GM12872 (cell line): ENCODE results near the gene RAPGEF3.

Experiments used
- TF ChIP-seq, protein P1 (sequence below): IDR thresholded peaks from 3 replicates; pipeline ENCODE4 v1.5.1; 2011; ENCODE audit warnings: low read depth, mild to moderate bottlenecking, low read length, moderate library complexity; ENCODE audit not compliant: insufficient read depth

The RAPGEF3 gene

DNA sequence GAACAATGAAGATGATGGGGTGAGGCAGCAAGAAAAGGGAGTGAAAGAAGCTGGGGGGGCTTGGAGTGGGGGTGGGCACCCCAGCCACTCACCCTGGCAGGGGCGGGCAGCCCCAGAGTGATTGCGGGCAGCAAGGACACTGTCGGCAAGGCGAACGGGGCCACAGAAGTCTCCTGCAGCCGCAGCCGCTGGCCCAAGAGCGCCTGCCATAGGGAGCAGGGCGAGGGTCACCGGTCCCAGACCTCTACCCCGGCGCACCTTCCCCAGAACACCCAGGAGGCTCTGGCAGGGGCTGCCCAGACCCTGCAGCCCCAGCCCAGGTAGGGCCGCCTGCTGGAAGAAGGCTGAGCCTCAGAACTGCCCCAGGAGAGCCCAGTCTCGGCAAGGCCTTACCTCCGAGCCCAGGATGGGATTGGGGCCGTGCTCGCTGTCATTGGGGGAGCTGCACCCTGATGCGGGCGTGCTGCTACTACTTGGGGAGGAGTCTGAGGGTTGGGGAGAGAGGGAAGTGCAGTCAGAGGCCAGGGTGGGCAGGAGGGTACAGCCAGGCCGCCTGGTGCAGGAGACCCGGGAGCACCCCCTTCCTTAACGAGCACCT, 37.2 kb upstream of the RAPGEF3 start:
- TF ChIP-seq, protein P1, sequence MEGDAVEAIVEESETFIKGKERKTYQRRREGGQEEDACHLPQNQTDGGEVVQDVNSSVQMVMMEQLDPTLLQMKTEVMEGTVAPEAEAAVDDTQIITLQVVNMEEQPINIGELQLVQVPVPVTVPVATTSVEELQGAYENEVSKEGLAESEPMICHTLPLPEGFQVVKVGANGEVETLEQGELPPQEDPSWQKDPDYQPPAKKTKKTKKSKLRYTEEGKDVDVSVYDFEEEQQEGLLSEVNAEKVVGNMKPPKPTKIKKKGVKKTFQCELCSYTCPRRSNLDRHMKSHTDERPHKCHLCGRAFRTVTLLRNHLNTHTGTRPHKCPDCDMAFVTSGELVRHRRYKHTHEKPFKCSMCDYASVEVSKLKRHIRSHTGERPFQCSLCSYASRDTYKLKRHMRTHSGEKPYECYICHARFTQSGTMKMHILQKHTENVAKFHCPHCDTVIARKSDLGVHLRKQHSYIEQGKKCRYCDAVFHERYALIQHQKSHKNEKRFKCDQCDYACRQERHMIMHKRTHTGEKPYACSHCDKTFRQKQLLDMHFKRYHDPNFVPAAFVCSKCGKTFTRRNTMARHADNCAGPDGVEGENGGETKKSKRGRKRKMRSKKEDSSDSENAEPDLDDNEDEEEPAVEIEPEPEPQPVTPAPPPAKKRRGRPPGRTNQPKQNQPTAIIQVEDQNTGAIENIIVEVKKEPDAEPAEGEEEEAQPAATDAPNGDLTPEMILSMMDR: no peak

DNA sequence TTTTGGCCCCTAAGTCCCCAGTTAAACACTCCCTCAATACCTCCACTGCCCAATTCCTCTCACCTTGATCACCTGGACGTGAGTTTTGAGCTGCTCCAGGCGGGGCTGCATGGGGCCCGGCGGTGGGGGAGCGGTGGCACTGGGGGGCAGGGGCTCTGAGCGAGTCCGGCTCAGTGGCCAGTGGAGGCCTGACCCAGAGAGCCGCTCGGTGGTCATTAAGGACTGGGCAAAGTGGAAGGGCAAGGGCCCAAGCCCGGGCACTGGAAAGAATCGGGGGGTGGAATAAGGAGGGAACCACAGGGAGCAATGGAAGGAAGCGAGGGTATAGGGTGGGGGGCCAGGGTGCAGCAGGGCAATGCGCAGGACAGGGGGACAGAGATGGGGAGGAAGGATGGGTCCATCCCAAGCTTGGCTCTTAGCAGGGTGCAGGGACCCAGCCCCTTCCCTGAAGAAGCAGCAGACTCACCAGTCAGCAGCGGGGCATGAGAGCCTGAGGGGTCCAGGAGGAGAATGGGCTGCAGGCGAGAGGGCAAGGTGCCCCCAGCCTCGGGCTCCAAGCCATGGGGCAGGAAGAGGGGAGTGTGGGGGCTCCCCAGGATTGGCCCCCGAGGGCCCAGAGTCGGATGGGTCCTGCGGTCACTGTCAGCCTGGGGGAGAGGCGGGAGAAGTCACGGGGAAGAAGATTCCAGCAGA, 36.6 kb upstream of the RAPGEF3 start:
- TF ChIP-seq, protein P1: no peak

DNA sequence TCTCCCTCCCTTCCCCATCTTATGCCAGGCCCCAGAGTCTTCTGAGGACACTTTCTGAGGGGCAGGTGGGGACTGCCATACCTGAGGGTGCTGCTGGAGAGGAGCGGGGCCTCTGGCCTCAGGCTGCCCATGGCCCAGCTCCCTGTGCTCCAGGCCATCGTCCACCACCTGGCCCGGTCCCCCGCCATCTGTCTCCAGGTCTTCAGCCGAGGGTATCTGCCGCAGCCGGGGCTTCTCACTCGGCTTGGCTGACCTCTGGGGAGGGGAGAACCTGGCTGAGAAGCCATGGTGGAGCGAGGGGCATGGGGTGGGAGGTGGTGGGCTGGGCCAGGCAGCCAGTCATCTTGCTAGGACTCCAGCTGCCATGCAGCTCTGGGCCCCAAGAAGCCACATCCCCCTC, 36.0 kb upstream of the RAPGEF3 start:
- TF ChIP-seq, protein P1: no peak

DNA sequence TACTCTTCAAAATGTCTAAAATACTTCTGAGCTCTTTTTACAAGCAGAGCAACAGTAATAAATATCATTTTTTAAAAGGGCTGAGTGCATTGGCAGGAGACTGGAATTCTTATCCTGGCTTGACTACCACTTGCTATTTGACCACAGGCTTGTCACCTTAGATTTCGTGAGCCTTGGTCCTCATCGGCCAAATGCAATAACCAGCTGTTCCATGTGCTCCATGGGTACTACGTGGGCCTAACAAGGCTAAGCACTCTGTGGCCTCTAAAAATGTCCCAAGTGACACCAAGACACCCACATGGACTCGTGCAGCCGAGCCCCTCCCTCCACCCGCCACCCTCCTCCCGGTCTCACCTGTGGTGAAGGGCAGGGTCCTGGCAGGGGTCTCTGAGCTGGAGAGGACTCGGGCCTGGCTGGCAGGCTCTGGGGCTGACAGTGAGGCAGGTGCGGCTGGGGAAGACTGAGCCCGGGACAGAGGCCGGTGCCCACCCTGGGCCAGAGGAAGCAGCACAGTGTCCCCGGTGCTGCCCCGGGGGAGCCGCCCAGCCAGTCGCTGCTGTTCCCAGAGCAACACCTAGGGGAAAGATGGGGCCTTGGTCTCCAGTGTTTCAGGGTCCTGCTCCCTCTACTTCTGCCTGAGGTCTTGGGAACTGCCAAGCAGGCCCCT, 34.5 kb upstream of the RAPGEF3 start:
- TF ChIP-seq, protein P1: no peak

DNA sequence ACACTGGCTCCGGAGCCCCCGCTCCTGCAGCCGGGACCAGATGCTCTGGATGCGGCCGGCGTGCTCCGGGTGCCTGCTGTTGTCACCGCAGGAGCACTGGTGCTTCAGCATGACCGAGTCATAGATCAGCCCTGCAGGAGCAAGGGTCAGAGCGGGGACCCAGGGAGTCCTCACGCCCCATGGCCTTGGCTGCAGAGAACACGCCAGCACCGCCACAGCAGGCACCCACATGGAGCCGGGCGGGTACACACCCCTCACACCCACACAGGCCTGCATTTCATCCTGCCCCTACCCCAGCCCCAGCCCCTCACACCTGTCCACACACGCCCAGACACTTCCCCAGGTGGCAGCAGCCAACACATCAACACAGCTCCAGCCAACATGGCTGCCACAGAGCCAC, 33.2 kb upstream of the RAPGEF3 start:
- TF ChIP-seq, protein P1: no peak

DNA sequence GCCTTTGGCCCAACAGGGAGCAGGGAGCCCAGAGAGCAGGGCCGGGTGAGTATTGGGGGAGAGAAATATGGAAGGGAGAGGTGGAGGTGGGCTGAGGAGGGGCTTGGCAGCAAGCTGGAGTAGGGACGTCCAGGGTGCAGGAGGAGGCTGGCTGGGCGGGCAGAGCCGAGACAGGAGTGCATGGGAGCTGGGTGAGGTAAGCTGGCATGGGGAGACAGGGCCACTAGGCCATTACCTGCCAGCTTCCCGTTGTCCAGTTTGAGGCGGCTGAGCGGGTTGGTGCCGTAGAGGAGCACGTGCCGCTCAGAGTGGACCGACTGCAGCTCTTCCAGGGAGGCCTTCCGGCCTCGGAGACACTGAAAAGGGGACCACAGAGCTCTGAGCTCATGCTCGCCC, 32.7 kb upstream of the RAPGEF3 start:
- TF ChIP-seq, protein P1: no peak

DNA sequence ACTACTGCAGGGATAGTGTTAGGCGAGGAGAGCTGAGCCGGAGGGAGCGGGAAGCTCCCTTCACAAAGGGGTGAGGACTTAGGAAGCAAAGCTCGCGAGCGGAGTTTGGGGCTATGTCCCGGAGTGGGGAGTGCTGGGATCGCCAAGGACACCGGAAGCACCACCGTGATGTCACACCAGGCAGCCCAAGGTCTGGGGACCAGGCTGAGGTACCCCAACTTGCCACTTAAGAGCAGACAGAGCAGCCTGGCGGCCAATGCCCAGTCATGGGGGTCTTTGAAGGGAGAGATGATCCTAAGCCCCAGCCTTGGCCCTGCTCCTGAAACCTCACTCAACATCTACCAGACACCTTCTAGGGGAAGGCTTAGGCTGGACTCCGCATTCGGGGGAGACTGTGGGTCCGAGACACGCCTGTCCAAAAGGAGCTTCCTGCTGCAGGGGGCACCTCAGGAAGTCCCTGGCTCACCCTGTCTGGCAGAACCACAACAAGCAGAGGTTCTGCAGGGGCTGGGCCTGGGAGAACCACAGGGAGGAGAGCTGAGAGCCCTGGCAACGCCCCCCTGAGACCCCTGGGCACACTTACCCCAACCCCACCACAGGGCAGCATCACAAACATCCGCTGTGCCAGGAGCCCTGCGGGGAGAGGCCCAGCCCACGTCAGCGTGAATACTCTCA, 32.1 kb upstream of the RAPGEF3 start:
- TF ChIP-seq, protein P1: no peak
